H1 (cell line): Measurements from ENCODE around the gene MARCHF10.

Experiments
- CBX5 ChIP-seq: fragments of 300-800, 300-1000 bp; sonication (generic); IDR thresholded peaks from 2 replicates; pipeline ENCODE4 v1.7.1; 2016; ENCODE audit warnings: antibody characterized with exemption, low read length, low read depth
- EGR1 ChIP-seq: IDR thresholded peaks from 2 replicates; pipeline ENCODE4 v1.6.1; 2011; ENCODE audit warnings: low read depth, low read length, borderline replicate concordance
- EP300 ChIP-seq, 2 experiments: IDR thresholded peaks; 1 replicate in 1 of 2; 2 replicates in 1 of 2; pipeline ENCODE4 v1.6.1; 2011 to 2012; ENCODE audit warnings: low read depth in 2 of 2, low read length in 2 of 2, mild to moderate bottlenecking in 2 of 2, borderline replicate concordance in 1 of 2, inconsistent platforms in 1 of 2, moderate library complexity in 1 of 2
- EZH2 ChIP-seq: fragments of 200-600 bp; sonication (generic); IDR thresholded peaks from 2 replicates; pipeline ENCODE4 v1.7.1; 2012; ENCODE audit warnings: low read depth, mild to moderate bottlenecking, moderate library complexity, low read length, inconsistent platforms; ENCODE audit not compliant: severe bottlenecking
- GTF2F1 ChIP-seq: IDR thresholded peaks from 2 replicates; pipeline ENCODE4 v1.6.1; 2012; ENCODE audit warnings: low read depth, low read length, improper control_type of control experiment, borderline replicate concordance
- HDAC2 ChIP-seq, 2 experiments: fragments of 300-600 bp in 1 of 2; sonication (generic) in 1 of 2; IDR thresholded peaks; 2 replicates each; pipeline ENCODE4 v1.6.1; 2011 to 2012; ENCODE audit warnings: low read depth in 2 of 2, low read length in 2 of 2, mild to moderate bottlenecking in 2 of 2, moderate library complexity in 2 of 2, borderline replicate concordance in 1 of 2, inconsistent platforms in 1 of 2
- JUND ChIP-seq: IDR thresholded peaks from 2 replicates; pipeline ENCODE4 v1.6.1; 2011; ENCODE audit warnings: mild to moderate bottlenecking, improper control_type of control experiment, low read length
- NANOG ChIP-seq: IDR thresholded peaks from 2 replicates; pipeline ENCODE4 v1.6.1; 2011; ENCODE audit warnings: low read length, low read depth, mild to moderate bottlenecking, inconsistent platforms; ENCODE audit not compliant: insufficient read depth, poor library complexity, severe bottlenecking
- POLR2A ChIP-seq, 2 experiments: IDR thresholded peaks; 1 replicate in 1 of 2; 2 replicates in 1 of 2; pipeline ENCODE4 v1.6.1; 2011; ENCODE audit warnings: low read depth in 2 of 2, low read length in 2 of 2, mild to moderate bottlenecking in 2 of 2; ENCODE audit errors: control extremely low read depth in 1 of 2
- TAF1 ChIP-seq: IDR thresholded peaks from 2 replicates; pipeline ENCODE4 v1.6.1; 2011; ENCODE audit warnings: mild to moderate bottlenecking, low read depth, low read length
- TBP ChIP-seq: IDR thresholded peaks from 2 replicates; pipeline ENCODE4 v1.6.1; 2011; ENCODE audit warnings: low read depth, low read length, improper control_type of control experiment
- TF ChIP-seq, protein P1 (sequence below), 3 experiments: IDR thresholded peaks; 1 replicate in 2 of 3; 2 replicates in 1 of 3; pipeline versions ENCODE4 v1.5.1 to v1.6.1; 2011; ENCODE audit warnings: low read length in 3 of 3, mild to moderate bottlenecking in 3 of 3, inconsistent platforms in 2 of 3, low read depth in 1 of 3, moderate library complexity in 1 of 3; ENCODE audit not compliant: insufficient read depth in 1 of 3; ENCODE audit errors: control extremely low read depth in 1 of 3

DNA sequence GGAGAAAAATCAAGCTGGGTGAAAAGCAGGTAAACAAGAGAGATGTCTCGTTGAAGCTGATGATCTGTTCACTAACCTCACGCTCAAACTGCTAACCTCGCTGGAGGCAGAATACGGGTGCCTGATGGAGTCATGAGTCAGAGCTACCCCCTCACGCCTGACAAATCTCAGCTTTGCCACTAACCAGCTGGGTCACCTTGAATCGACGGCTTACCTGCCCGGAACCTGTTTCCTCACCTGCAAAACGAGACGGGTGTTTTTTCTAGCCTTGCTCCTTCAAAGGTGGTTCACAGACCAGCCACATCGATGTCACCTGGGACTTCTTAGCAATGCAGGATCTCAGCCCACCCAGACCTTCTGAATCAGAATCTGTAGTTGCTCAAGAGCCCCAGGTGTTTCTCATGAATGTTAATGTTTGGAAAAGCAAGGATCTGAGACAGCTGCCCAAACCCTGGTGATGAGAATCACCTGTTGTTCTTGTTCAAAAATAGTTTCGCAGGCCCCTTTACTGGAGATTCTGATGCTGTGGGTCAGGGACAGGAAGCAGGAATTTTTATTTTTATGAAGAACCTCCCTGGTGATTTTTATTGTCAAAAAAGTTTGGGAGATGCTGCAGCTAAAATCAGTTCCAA, 56.9 kb downstream of the MARCHF10 start:
- TF ChIP-seq EGR1: no peak
- no peak for TF ChIP-seq CBX5
- TF ChIP-seq EZH2: no peak
- TF ChIP-seq TBP: no peak
- no peak for TF ChIP-seq TAF1
- TF ChIP-seq, protein P1, sequence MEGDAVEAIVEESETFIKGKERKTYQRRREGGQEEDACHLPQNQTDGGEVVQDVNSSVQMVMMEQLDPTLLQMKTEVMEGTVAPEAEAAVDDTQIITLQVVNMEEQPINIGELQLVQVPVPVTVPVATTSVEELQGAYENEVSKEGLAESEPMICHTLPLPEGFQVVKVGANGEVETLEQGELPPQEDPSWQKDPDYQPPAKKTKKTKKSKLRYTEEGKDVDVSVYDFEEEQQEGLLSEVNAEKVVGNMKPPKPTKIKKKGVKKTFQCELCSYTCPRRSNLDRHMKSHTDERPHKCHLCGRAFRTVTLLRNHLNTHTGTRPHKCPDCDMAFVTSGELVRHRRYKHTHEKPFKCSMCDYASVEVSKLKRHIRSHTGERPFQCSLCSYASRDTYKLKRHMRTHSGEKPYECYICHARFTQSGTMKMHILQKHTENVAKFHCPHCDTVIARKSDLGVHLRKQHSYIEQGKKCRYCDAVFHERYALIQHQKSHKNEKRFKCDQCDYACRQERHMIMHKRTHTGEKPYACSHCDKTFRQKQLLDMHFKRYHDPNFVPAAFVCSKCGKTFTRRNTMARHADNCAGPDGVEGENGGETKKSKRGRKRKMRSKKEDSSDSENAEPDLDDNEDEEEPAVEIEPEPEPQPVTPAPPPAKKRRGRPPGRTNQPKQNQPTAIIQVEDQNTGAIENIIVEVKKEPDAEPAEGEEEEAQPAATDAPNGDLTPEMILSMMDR (IDR thresholded peaks at IDR 0.05; ENCODE audit: control extremely low read depth in 1 of 3, insufficient read depth in 1 of 3, low read depth in 1 of 3, low read length in 3 of 3): no peak
- TF ChIP-seq POLR2A (IDR thresholded peaks at IDR 0.05; ENCODE audit: control extremely low read depth in 1 of 2, low read depth in 2 of 2, low read length in 2 of 2): no peak
- TF ChIP-seq GTF2F1: no peak
- TF ChIP-seq NANOG: no peak
- TF ChIP-seq JUND: no peak
- no peak for TF ChIP-seq HDAC2 (IDR thresholded peaks at IDR 0.05; ENCODE audit: borderline replicate concordance in 1 of 2, low read depth in 2 of 2, low read length in 2 of 2)
- no peak for TF ChIP-seq EP300 (IDR thresholded peaks at IDR 0.05; ENCODE audit: borderline replicate concordance in 1 of 2, low read depth in 2 of 2, low read length in 2 of 2)
